K562 (cell line): ENCODE results near the gene SRPK1.

ENCODE experiments used
- CHD4 ChIP-seq: fragments of 200-600 bp; sonication (generic); IDR thresholded peaks from 3 replicates; pipeline ENCODE4 v1.6.1; 2012; ENCODE audit warnings: low read depth, mild to moderate bottlenecking, mixed read lengths, low read length, inconsistent platforms; ENCODE audit not compliant: insufficient read depth, insufficient replicate concordance, poor library complexity, severe bottlenecking
- HDAC6 ChIP-seq: IDR thresholded peaks from 2 replicates; pipeline ENCODE4 v1.6.1; 2012; ENCODE audit warnings: low read depth, mild to moderate bottlenecking, control low read depth, inconsistent platforms, low read length, moderate library complexity
- IRF2 ChIP-seq: sonication (generic); formaldehyde crosslinking; IDR thresholded peaks from 2 replicates; pipeline ENCODE4 v1.8.1; 2022; ENCODE audit warnings: mild to moderate bottlenecking, missing genetic modification reagents
- JUN ChIP-seq, 2 experiments: sonication (generic) in 1 of 2; formaldehyde crosslinking in 1 of 2; IDR thresholded peaks; 2 replicates each; pipeline versions ENCODE4 v1.6.1 to v1.8.0; 2012 to 2022; ENCODE audit warnings: borderline replicate concordance in 2 of 2, mild to moderate bottlenecking in 2 of 2, improper control_type of control experiment in 1 of 2, low read depth in 1 of 2, low read length in 1 of 2, missing genetic modification reagents in 1 of 2
- MXI1 ChIP-seq: IDR thresholded peaks from 2 replicates; pipeline ENCODE4 v1.6.1; 2011; ENCODE audit warnings: low read depth, mild to moderate bottlenecking, improper control_type of control experiment, low read length
- MYNN ChIP-seq, 2 experiments: sonication (generic); formaldehyde crosslinking in 1 of 2; IDR thresholded peaks; 2 replicates each; pipeline versions ENCODE4 v1.5.0 to v1.6.1; 2016 to 2020; ENCODE audit warnings: antibody characterized with exemption in 1 of 2, missing genetic modification reagents in 1 of 2
- POLR2AphosphoS5 ChIP-seq: IDR thresholded peaks from 2 replicates; pipeline ENCODE4 v1.6.1; 2011; ENCODE audit warnings: mild to moderate bottlenecking, low read depth, low read length, moderate library complexity; ENCODE audit not compliant: control insufficient read depth, insufficient read depth
- ZNF3 ChIP-seq: fragments of 250-450 bp; sonication (Bioruptor Pico); IDR thresholded peaks from 2 replicates; pipeline ENCODE4 v1.5.0; 2021; ENCODE audit warnings: mild to moderate bottlenecking, moderate library complexity
- ZNF408 ChIP-seq: fragments of 250-450 bp; sonication (Bioruptor Pico); IDR thresholded peaks from 2 replicates; pipeline ENCODE4 v1.4.0; 2020; ENCODE audit warnings: low read depth, mild to moderate bottlenecking, moderate library complexity
- ZNF830 ChIP-seq: fragments of 250-450 bp; sonication (Bioruptor Pico); IDR thresholded peaks from 2 replicates; pipeline ENCODE4 v1.5.0; 2021; ENCODE audit warnings: mild to moderate bottlenecking
- TF ChIP-seq, protein P1 (sequence below), 2 experiments: fragments of 450-650 bp in 1 of 2; sonication (generic) in 1 of 2; formaldehyde crosslinking in 1 of 2; IDR thresholded peaks in 1 of 2; conservative IDR thresholded peaks in 1 of 2; 2 replicates each; pipeline versions ENCODE4 v1.6.1 to v1.8.1; 2016 to 2023; ENCODE audit warnings: mild to moderate bottlenecking in 2 of 2, moderate library complexity in 2 of 2, inconsistent platforms in 1 of 2, missing genetic modification reagents in 1 of 2
- TF ChIP-seq, protein P2 (sequence below), 3 experiments: IDR thresholded peaks in 2 of 3; conservative IDR thresholded peaks in 1 of 3; 2 replicates each; pipeline ENCODE4 v1.5.1; 2011 to 2012; ENCODE audit warnings: low read length in 3 of 3, mild to moderate bottlenecking in 3 of 3, control low read depth in 2 of 3, improper control_type of control experiment in 1 of 3, inconsistent platforms in 1 of 3, low read depth in 1 of 3, mixed read lengths in 1 of 3, moderate library complexity in 1 of 3; ENCODE audit not compliant: insufficient read depth in 2 of 3
- TF ChIP-seq, protein P3 (sequence below): fragments of 450-650 bp; formaldehyde crosslinking; IDR thresholded peaks from 2 replicates; pipeline ENCODE4 v1.4.0; 2020; ENCODE audit warnings: mild to moderate bottlenecking, moderate library complexity

DNA sequence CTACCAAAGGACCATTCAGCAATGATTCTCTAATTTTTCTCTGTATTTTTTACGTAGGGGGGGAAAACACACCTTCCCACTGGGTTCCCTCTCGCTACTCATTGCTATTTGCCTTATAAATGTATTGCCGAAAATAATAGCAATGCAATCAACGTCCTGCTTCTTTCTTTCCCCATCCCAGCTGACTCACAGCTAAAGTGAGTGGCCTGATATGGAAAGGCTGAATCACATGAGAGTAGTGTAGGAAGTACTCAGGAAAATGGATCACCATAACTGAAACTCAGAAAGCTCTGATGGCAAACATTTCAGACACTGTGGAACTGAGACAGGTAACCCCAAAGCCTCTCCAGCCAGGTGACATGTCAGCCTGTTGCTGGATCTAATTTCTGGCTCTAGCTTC is 49.3 kb upstream of the SRPK1 start:
- TF ChIP-seq MYNN (IDR thresholded peaks at IDR 0.05) (no peak), MYNN (CRISPR knock-in tag; IDR thresholded peaks at IDR 0.05) (no peak), JUN (IDR thresholded peaks at IDR 0.05; ENCODE audit: borderline replicate concordance, low read depth, low read length) (no peak), JUN (CRISPR knock-in tag; IDR thresholded peaks at IDR 0.05; ENCODE audit: borderline replicate concordance) (no peak), HDAC6 (no peak), MXI1 (no peak), CHD4 (no peak), ZNF408 (no peak), IRF2 (CRISPR knock-in tag) (no peak), POLR2AphosphoS5 (no peak), ZNF3 (no peak), ZNF830 (CRISPR knock-in tag) (no peak)
- TF ChIP-seq, protein P1, sequence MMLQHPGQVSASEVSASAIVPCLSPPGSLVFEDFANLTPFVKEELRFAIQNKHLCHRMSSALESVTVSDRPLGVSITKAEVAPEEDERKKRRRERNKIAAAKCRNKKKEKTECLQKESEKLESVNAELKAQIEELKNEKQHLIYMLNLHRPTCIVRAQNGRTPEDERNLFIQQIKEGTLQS (IDR thresholded peaks at IDR 0.05): 0 out of 2 replicates have a peak, but pooled peaks have one; percentile 16
- TF ChIP-seq, protein P1 (CRISPR knock-in tag; conservative IDR thresholded peaks at IDR 0.05): no peak
- TF ChIP-seq, protein P2, sequence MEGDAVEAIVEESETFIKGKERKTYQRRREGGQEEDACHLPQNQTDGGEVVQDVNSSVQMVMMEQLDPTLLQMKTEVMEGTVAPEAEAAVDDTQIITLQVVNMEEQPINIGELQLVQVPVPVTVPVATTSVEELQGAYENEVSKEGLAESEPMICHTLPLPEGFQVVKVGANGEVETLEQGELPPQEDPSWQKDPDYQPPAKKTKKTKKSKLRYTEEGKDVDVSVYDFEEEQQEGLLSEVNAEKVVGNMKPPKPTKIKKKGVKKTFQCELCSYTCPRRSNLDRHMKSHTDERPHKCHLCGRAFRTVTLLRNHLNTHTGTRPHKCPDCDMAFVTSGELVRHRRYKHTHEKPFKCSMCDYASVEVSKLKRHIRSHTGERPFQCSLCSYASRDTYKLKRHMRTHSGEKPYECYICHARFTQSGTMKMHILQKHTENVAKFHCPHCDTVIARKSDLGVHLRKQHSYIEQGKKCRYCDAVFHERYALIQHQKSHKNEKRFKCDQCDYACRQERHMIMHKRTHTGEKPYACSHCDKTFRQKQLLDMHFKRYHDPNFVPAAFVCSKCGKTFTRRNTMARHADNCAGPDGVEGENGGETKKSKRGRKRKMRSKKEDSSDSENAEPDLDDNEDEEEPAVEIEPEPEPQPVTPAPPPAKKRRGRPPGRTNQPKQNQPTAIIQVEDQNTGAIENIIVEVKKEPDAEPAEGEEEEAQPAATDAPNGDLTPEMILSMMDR (IDR thresholded peaks at IDR 0.05 in 2 of 3, conservative IDR thresholded peaks at IDR 0.05 in 1 of 3; ENCODE audit: insufficient read depth in 2 of 3, low read depth in 1 of 3, low read length in 3 of 3): no peak
- TF ChIP-seq, protein P3, sequence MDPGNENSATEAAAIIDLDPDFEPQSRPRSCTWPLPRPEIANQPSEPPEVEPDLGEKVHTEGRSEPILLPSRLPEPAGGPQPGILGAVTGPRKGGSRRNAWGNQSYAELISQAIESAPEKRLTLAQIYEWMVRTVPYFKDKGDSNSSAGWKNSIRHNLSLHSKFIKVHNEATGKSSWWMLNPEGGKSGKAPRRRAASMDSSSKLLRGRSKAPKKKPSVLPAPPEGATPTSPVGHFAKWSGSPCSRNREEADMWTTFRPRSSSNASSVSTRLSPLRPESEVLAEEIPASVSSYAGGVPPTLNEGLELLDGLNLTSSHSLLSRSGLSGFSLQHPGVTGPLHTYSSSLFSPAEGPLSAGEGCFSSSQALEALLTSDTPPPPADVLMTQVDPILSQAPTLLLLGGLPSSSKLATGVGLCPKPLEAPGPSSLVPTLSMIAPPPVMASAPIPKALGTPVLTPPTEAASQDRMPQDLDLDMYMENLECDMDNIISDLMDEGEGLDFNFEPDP (CRISPR knock-in tag): no peak
